BE2C (cell line): ENCODE results near the gene PRKG1.

Experiments
- DNase-seq: peaks from one replicate; pipeline ENCODE4 v3.0.0-alpha.2; 2020
- H3K27me3 ChIP-seq: fragments of 250-450 bp; sonication (Bioruptor Pico); 2 replicates; pipeline ENCODE4 v1.5.1; 2020; ENCODE audit warnings: mild to moderate bottlenecking
- H3K36me3 ChIP-seq: fragments of 250-450 bp; sonication (Bioruptor Pico); 2 replicates; pipeline ENCODE4 v1.5.1; 2020; ENCODE audit warnings: mild to moderate bottlenecking
- H3K4me1 ChIP-seq: fragments of 250-450 bp; sonication (Bioruptor Pico); 2 replicates; pipeline ENCODE4 v1.5.1; 2020
- H3K4me3 ChIP-seq: 2 replicates; pipeline ENCODE4 v1.5.1; 2011; ENCODE audit warnings: low read depth, low read length
- H3K9me3 ChIP-seq: fragments of 250-450 bp; sonication (Bioruptor Pico); 2 replicates; pipeline ENCODE4 v1.5.1; 2020
- TF ChIP-seq, protein P1 (sequence below): IDR thresholded peaks from 2 replicates; pipeline ENCODE4 v1.5.1; 2012; ENCODE audit warnings: mild to moderate bottlenecking, low read depth, low read length

The PRKG1 gene

DNA sequence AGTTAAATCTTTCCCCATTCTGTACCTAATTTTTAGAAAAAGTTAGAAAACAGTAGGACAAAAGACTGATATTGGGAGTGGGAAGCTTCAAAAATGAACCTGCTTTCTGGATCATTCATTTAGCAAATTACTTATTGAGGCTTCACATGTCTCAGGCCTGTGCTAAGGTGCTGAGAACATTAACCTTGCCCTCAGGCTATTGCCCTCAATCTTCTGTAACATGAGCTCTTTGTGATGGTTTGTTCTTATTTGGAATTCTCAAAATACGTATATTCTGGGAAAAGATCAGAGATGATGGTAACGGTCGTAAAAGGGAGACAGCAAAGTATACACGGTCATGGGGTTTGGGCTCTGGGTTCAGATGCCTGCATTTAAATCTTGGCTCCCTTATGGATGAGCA, 39.5 kb upstream of the PRKG1 start:
- no peak for DNase-seq
- no peaks in the 10 kb centered on the region for H3K36me3 ChIP-seq
- TF ChIP-seq, protein P1, sequence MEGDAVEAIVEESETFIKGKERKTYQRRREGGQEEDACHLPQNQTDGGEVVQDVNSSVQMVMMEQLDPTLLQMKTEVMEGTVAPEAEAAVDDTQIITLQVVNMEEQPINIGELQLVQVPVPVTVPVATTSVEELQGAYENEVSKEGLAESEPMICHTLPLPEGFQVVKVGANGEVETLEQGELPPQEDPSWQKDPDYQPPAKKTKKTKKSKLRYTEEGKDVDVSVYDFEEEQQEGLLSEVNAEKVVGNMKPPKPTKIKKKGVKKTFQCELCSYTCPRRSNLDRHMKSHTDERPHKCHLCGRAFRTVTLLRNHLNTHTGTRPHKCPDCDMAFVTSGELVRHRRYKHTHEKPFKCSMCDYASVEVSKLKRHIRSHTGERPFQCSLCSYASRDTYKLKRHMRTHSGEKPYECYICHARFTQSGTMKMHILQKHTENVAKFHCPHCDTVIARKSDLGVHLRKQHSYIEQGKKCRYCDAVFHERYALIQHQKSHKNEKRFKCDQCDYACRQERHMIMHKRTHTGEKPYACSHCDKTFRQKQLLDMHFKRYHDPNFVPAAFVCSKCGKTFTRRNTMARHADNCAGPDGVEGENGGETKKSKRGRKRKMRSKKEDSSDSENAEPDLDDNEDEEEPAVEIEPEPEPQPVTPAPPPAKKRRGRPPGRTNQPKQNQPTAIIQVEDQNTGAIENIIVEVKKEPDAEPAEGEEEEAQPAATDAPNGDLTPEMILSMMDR = no peak
- no peak overlapping the region for H3K4me3 ChIP-seq
- H3K27me3 ChIP-seq = no peaks in the 10 kb centered on the region
- H3K9me3 ChIP-seq = no peaks in the 10 kb centered on the region
- no peaks in the 10 kb centered on the region for H3K4me1 ChIP-seq

DNA sequence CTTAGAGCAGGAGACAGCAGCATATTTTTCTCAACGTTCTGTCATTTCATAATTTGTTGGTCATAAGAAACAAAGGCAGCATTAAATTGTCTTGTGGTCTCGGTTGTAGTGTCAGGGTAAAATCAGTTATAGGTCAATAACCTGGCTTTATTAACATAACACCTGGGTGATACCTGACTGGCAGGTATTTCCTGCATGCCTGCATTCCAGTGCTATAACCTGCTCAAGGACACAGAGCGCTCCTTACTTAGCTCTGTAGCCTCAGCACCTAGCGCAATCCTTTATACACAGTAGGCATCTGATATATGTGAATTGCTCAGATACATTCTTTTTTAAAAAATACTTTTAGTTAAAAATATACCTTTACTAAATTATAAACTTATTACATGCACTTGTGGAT, 38.9 kb upstream of the PRKG1 start:
- H3K36me3 ChIP-seq = no peaks in the 10 kb centered on the region
- H3K27me3 ChIP-seq = no peaks in the 10 kb centered on the region
- no peak overlapping the region for H3K4me3 ChIP-seq
- H3K9me3 ChIP-seq = no peaks in the 10 kb centered on the region
- H3K4me1 ChIP-seq = no peaks in the 10 kb centered on the region
- DNase-seq = no peak
- TF ChIP-seq, protein P1 = no peak

DNA sequence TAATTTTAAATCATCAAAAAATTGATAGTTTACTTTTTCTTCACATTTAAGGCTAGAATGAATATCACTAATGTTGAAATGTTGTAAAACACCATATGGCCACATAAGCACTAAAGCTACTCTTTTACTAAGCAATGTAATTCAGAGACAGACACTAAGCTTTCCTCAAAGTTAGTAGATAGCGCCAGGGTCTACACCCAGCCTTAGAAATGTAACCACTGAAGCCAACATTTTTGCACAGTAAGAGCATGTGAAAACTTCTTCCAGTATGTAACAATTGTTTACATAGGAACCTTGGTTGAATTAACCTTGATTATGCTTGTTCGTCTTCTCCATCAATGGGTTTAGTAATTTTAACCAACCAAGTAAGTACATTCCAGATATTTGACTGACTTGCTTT, 28.4 kb upstream of the PRKG1 start:
- no peak for DNase-seq
- Histone ChIP-seq H3K9me3 (no peaks in the 10 kb centered on the region), H3K27me3 (no peaks in the 10 kb centered on the region), H3K4me3 (no peak overlapping the region), H3K4me1 (no peaks in the 10 kb centered on the region), H3K36me3 (no peaks in the 10 kb centered on the region)
- TF ChIP-seq, protein P1 = no peak

DNA sequence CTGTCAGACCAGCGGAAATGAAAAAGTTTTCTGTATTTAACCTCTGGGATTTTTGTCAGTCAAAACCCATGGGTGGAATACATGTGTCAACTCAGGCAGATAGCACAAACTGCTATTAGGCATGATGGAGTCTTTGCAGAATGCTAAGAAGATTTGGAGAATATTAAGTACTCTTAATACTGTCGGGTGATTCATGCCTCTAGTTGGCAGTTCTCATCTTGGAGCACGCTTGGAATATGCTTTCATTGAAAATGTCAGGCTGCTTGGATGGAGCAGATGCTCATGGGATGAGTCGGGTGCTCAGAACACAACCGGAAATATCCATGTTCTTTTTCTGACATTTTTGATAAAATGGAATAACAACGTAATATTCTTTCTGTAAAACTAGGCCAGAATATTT, 27.6 kb upstream of the PRKG1 start:
- no peaks in the 10 kb centered on the region for H3K36me3 ChIP-seq
- H3K27me3 ChIP-seq = no peaks in the 10 kb centered on the region
- no peaks in the 10 kb centered on the region for H3K4me1 ChIP-seq
- H3K9me3 ChIP-seq = no peaks in the 10 kb centered on the region
- no peak overlapping the region for H3K4me3 ChIP-seq
- TF ChIP-seq, protein P1 = no peak
- DNase-seq = no peak

DNA sequence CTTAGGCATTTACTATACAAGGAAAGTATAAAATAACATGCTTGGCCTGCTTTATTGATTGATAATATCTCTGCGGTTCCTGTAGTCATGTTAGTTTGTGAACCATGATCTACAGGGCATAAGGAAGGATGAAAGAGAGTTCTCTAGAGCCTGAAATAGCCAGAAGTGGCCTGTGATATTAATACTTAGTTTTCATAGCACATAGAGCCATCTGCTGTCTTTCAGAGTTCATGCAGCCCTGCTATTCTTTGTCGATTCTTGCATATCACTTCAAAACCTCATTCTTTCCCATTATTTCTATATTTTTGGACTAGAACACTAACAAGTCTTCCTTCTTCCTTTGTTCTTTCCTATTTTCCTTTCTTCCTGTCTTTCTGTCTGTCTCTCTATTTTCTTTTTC, 26.4 kb upstream of the PRKG1 start:
- DNase-seq = no peak
- no peaks in the 10 kb centered on the region for H3K4me1 ChIP-seq
- no peak overlapping the region for H3K4me3 ChIP-seq
- TF ChIP-seq, protein P1 = no peak
- H3K36me3 ChIP-seq = no peaks in the 10 kb centered on the region
- no peaks in the 10 kb centered on the region for H3K9me3 ChIP-seq
- no peaks in the 10 kb centered on the region for H3K27me3 ChIP-seq

DNA sequence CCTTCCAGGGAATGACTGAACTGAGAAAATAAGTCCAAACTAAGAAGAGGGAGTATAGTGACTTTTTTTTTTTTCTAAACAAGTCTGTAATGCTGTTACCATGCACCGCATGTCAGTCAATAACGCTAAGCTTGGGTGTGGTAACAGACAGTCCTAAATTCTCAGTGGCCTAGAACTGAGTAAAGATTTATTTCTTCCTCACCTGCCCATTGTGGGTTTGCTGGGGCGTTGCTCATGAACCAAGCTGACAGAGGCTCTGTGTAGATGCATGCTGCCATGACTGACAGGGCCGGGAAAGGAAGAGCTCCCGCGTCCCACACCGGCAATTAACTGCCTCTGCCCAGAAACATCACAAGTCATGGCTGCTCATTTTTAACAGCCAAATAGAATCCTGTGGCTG, 25.5 kb upstream of the PRKG1 start:
- Histone ChIP-seq H3K4me3 (no peak overlapping the region), H3K4me1 (no peaks in the 10 kb centered on the region), H3K27me3 (no peaks in the 10 kb centered on the region), H3K9me3 (no peaks in the 10 kb centered on the region), H3K36me3 (no peaks in the 10 kb centered on the region)
- TF ChIP-seq, protein P1 = no peak
- DNase-seq = no peak
